Stomach (tissue), 4 donors: ENCODE results near the gene PRDM8.

Experiments
- POLR2A ChIP-seq, 4 donors: fragments of 450-650 bp; IDR thresholded peaks; one replicate each; pipeline ENCODE4 v1.6.1; 2016; ENCODE audit warnings: antibody characterized with exemption in 4 of 4, control low read depth in 2 of 4, mild to moderate bottlenecking in 1 of 4, moderate library complexity in 1 of 4
- TF ChIP-seq, protein P1 (sequence below), 7 experiments: fragments of 450-650 bp in 4 of 7; fragments of 200-600 bp in 3 of 7; sonication (generic) in 3 of 7; IDR thresholded peaks; one replicate each; pipeline ENCODE4 v1.5.1; 2016 to 2019; ENCODE audit warnings: antibody characterized with exemption in 7 of 7, control low read depth in 2 of 7, mild to moderate bottlenecking in 1 of 7

DNA sequence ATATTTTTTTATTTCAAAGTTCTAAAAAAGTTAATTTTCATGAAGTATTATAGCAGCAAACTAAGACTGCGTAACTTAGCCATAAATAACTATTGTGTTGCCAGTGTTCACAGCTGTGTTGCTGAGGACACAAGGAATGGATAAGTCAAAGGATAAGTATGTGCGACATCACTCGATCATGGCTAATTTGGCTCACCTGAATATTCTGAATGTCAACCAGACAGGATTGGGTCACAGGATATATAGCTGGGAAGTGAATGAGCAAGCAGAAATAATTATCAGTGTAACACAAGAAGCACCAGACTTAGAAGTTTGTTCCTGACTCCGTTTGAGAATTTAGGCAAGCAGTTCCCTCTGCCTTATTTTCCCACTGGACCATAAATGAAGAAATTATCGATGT lies 33.9 kb downstream of the PRDM8 start:
- TF ChIP-seq, protein P1, sequence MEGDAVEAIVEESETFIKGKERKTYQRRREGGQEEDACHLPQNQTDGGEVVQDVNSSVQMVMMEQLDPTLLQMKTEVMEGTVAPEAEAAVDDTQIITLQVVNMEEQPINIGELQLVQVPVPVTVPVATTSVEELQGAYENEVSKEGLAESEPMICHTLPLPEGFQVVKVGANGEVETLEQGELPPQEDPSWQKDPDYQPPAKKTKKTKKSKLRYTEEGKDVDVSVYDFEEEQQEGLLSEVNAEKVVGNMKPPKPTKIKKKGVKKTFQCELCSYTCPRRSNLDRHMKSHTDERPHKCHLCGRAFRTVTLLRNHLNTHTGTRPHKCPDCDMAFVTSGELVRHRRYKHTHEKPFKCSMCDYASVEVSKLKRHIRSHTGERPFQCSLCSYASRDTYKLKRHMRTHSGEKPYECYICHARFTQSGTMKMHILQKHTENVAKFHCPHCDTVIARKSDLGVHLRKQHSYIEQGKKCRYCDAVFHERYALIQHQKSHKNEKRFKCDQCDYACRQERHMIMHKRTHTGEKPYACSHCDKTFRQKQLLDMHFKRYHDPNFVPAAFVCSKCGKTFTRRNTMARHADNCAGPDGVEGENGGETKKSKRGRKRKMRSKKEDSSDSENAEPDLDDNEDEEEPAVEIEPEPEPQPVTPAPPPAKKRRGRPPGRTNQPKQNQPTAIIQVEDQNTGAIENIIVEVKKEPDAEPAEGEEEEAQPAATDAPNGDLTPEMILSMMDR (IDR thresholded peaks at IDR 0.05), result no peak
- TF ChIP-seq POLR2A (IDR thresholded peaks at IDR 0.05), result no peak
